HepG2 (cell line): ENCODE results near the gene KDM1B. TPM values are rescaled to one million over a fixed set of nuclear protein-coding genes. Genes with fewer than 3 reads are reported as not detected.

ENCODE experiments used
- CENPX ChIP-seq: sonication (generic); formaldehyde crosslinking; IDR thresholded peaks from 2 replicates; pipeline ENCODE4 v1.9.0; 2021; ENCODE audit warnings: mild to moderate bottlenecking, missing genetic modification reagents, moderate library complexity
- ELF3 ChIP-seq: IDR thresholded peaks from 2 replicates; pipeline ENCODE4 v1.6.1; 2016; ENCODE audit warnings: missing genetic modification reagents, missing compliant biosample characterization
- HDAC2 ChIP-seq: sonication (generic); formaldehyde crosslinking; IDR thresholded peaks from 2 replicates; pipeline ENCODE4 v1.4.0; 2020; ENCODE audit warnings: missing genetic modification reagents
- HOXA3 ChIP-seq: sonication (generic); formaldehyde crosslinking; IDR thresholded peaks from 2 replicates; pipeline ENCODE4 v1.5.0; 2020; ENCODE audit warnings: missing genetic modification reagents
- KLF16 ChIP-seq, 2 experiments: sonication (generic) in 1 of 2; formaldehyde crosslinking in 1 of 2; IDR thresholded peaks; 2 replicates each; pipeline versions ENCODE4 v1.6.1 to v1.8.0; 2016 to 2023; ENCODE audit warnings: missing genetic modification reagents in 2 of 2, missing compliant biosample characterization in 1 of 2
- NR2C2 ChIP-seq: sonication (generic); formaldehyde crosslinking; IDR thresholded peaks from 2 replicates; pipeline ENCODE4 v1.4.0; 2020; ENCODE audit warnings: missing genetic modification reagents, mild to moderate bottlenecking, moderate library complexity, borderline replicate concordance
- RARA ChIP-seq: IDR thresholded peaks from 2 replicates; pipeline ENCODE4 v1.6.1; 2016; ENCODE audit warnings: missing genetic modification reagents, missing compliant biosample characterization
- RELA ChIP-seq: sonication (generic); formaldehyde crosslinking; IDR thresholded peaks from 2 replicates; pipeline ENCODE4 v1.4.0; 2020; ENCODE audit warnings: missing genetic modification reagents
- STAG1 ChIP-seq: sonication (generic); formaldehyde crosslinking; IDR thresholded peaks from 2 replicates; pipeline ENCODE4 v1.4.0; 2020; ENCODE audit warnings: missing genetic modification reagents
- SYNCRIP ChIP-seq: fragments of 200-400 bp; formaldehyde crosslinking; IDR thresholded peaks from 2 replicates; pipeline ENCODE4 v1.6.1; 2018; ENCODE audit warnings: mild to moderate bottlenecking, low read depth, low read length; ENCODE audit not compliant: insufficient read depth
- TMF1 ChIP-seq: sonication (generic); formaldehyde crosslinking; IDR thresholded peaks from 2 replicates; pipeline ENCODE4 v1.8.1; 2022; ENCODE audit warnings: low read depth, missing genetic modification reagents
- TOE1 ChIP-seq: sonication (generic); formaldehyde crosslinking; IDR thresholded peaks from 2 replicates; pipeline ENCODE4 v1.4.0; 2020; ENCODE audit warnings: mild to moderate bottlenecking, missing genetic modification reagents
- ZNF138 ChIP-seq: sonication (generic); formaldehyde crosslinking; IDR thresholded peaks from 2 replicates; pipeline ENCODE4 v1.5.0; 2020; ENCODE audit warnings: mild to moderate bottlenecking, low read depth, missing genetic modification reagents
- ZNF230 ChIP-seq: sonication (generic); formaldehyde crosslinking; IDR thresholded peaks from 2 replicates; pipeline ENCODE4 v1.4.0; 2020; ENCODE audit warnings: mild to moderate bottlenecking, missing genetic modification reagents
- ZNF264 ChIP-seq: sonication (generic); formaldehyde crosslinking; IDR thresholded peaks from 2 replicates; pipeline ENCODE4 v1.4.0; 2020; ENCODE audit warnings: missing genetic modification reagents
- ZNF329 ChIP-seq: sonication (generic); formaldehyde crosslinking; IDR thresholded peaks from 2 replicates; pipeline ENCODE4 v1.9.0; 2021; ENCODE audit warnings: low read depth, mild to moderate bottlenecking, missing genetic modification reagents
- ZNF550 ChIP-seq: sonication (generic); formaldehyde crosslinking; IDR thresholded peaks from 2 replicates; pipeline ENCODE4 v1.4.0; 2020; ENCODE audit warnings: mild to moderate bottlenecking, missing genetic modification reagents, borderline replicate concordance
- ZNF552 ChIP-seq: sonication (generic); formaldehyde crosslinking; IDR thresholded peaks from 2 replicates; pipeline ENCODE4 v1.9.0; 2022; ENCODE audit warnings: missing genetic modification reagents, mild to moderate bottlenecking, borderline replicate concordance
- ZNF616 ChIP-seq: sonication (generic); formaldehyde crosslinking; IDR thresholded peaks from 2 replicates; pipeline ENCODE4 v1.5.0; 2020; ENCODE audit warnings: low read depth, mild to moderate bottlenecking, missing genetic modification reagents
- ZNF782 ChIP-seq: sonication (generic); formaldehyde crosslinking; IDR thresholded peaks from 2 replicates; pipeline ENCODE4 v1.4.0; 2020; ENCODE audit warnings: missing genetic modification reagents, mild to moderate bottlenecking, borderline replicate concordance
- ZSCAN29 ChIP-seq: sonication (generic); formaldehyde crosslinking; conservative IDR thresholded peaks from 2 replicates; pipeline ENCODE4 v1.4.0; 2020; ENCODE audit warnings: mild to moderate bottlenecking, missing genetic modification reagents
- polyA plus RNA-seq, 8 experiments: library from polyadenylated mRNA; depleted of rRNA in 3 of 8; stranded (reverse) in 7 of 8; unstranded in 1 of 8; fragments of >200 nt; fragmentation: Illumina TruSeq in 4 of 8; extraction: Trizol in 4 of 8; gene quantifications; 2 replicates each; pipeline versions ENCODE4 v1.2.1 to v1.2.3, GENCODE V29; 2011 to 2016; ENCODE audit warnings: low read depth in 4 of 8, missing spikeins in 1 of 8, mixed read lengths in 1 of 8; ENCODE audit not compliant: insufficient read depth in 1 of 8
- total RNA-seq, 5 experiments: library from RNA; depleted of rRNA; stranded (reverse); fragments of >200 nt; fragmentation: Illumina TruSeq; extraction: Trizol; gene quantifications; 2 replicates each; pipeline ENCODE4 v1.2.3, GENCODE V29; 2016; ENCODE audit warnings: low read depth in 1 of 5
- TF ChIP-seq, protein P1 (sequence below): sonication (generic); formaldehyde crosslinking; IDR thresholded peaks from 2 replicates; pipeline ENCODE4 v1.5.0; 2020; ENCODE audit warnings: missing genetic modification reagents, mild to moderate bottlenecking, borderline replicate concordance
- TF ChIP-seq, protein P2 (sequence below): sonication (generic); formaldehyde crosslinking; IDR thresholded peaks from 2 replicates; pipeline ENCODE4 v1.4.0; 2020; ENCODE audit warnings: missing genetic modification reagents
- TF ChIP-seq, protein P3 (sequence below): sonication (generic); formaldehyde crosslinking; IDR thresholded peaks from 2 replicates; pipeline ENCODE4 v1.5.0; 2020; ENCODE audit warnings: missing genetic modification reagents, mild to moderate bottlenecking, borderline replicate concordance

Gene KDM1B
- total and polyA plus RNA-seq, 2 of the 13 experiments (the other 11 are each of a cell fraction or from before 2014, with no cell fraction given) = 9.8 to 13.2 TPM

DNA sequence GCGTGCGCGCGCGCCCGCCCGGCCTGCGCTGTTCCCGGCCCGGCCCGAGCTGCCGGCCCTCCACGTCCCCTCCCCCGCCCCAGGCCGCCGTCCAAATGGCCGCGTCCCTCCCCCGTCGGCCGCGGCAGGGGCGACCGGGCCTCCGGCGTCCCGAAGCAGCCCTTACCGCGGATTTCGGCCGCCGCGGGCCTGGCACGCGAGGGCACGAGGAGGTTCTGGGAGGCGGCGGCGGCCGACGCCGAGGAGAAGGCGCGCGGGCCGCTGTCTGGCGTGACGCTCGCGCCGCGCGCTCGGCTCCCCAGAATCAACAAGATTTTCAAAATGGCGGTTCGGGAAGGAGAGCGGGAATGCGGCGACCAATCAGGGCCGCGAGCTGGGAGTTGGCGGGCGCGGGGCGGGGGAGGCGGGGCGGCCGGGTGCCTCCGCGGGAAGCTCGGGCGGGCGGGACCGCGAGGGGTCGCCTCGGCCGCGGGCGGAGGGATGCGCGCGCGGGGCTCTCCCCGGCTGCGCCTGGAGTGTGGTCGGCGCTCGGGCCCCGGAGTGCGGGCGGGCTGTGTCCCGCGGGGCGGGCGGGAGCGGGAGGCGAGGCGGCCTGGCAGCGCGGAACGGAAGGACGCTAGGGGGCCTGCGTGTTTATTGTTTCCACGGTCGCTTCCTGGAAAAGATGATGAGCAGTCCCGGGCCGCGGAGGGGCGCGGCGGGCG lies 109.1 kb downstream of the KDM1B start, which contains the start of gene DEK (continued):
- TF ChIP-seq, protein P1, sequence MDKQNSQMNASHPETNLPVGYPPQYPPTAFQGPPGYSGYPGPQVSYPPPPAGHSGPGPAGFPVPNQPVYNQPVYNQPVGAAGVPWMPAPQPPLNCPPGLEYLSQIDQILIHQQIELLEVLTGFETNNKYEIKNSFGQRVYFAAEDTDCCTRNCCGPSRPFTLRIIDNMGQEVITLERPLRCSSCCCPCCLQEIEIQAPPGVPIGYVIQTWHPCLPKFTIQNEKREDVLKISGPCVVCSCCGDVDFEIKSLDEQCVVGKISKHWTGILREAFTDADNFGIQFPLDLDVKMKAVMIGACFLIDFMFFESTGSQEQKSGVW (CRISPR knock-in tag) = no peak
- TF ChIP-seq HOXA3 (CRISPR knock-in tag) = peak; percentile 94
- TF ChIP-seq, protein P2, sequence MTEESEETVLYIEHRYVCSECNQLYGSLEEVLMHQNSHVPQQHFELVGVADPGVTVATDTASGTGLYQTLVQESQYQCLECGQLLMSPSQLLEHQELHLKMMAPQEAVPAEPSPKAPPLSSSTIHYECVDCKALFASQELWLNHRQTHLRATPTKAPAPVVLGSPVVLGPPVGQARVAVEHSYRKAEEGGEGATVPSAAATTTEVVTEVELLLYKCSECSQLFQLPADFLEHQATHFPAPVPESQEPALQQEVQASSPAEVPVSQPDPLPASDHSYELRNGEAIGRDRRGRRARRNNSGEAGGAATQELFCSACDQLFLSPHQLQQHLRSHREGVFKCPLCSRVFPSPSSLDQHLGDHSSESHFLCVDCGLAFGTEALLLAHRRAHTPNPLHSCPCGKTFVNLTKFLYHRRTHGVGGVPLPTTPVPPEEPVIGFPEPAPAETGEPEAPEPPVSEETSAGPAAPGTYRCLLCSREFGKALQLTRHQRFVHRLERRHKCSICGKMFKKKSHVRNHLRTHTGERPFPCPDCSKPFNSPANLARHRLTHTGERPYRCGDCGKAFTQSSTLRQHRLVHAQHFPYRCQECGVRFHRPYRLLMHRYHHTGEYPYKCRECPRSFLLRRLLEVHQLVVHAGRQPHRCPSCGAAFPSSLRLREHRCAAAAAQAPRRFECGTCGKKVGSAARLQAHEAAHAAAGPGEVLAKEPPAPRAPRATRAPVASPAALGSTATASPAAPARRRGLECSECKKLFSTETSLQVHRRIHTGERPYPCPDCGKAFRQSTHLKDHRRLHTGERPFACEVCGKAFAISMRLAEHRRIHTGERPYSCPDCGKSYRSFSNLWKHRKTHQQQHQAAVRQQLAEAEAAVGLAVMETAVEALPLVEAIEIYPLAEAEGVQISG = no peak; the same call in 1 of the 2 replicates
- TF ChIP-seq ZNF616 (CRISPR knock-in tag) = peak; percentile 70
- TF ChIP-seq ZNF138 (CRISPR knock-in tag) = no peak; the same call in 1 of the 2 replicates
- TF ChIP-seq ZNF264 (CRISPR knock-in tag) = no peak
- TF ChIP-seq ZNF550 (CRISPR knock-in tag) = no peak
- TF ChIP-seq RARA (CRISPR knock-in tag) = 0 out of 2 replicates have a peak, but pooled peaks have one; percentile 4
- 0 out of 2 replicates have a peak, but pooled peaks have one; percentile 8 for TF ChIP-seq NR2C2 (CRISPR knock-in tag)
- TF ChIP-seq KLF16 (CRISPR knock-in tag; IDR thresholded peaks at IDR 0.05) = peak in 1 of 2 experiments; percentile 59; a peak in 2 of 4 replicates
- TF ChIP-seq SYNCRIP = no peak
- TF ChIP-seq ZNF329 = peak; percentile 57; the same call in 1 of the 2 replicates
- peak; percentile 81; the same call in 1 of the 2 replicates for TF ChIP-seq TMF1 (CRISPR knock-in tag)
- TF ChIP-seq HDAC2 (CRISPR knock-in tag) = peak; percentile 63
- no peak; the same call in 1 of the 2 replicates for TF ChIP-seq RELA (CRISPR knock-in tag)
- TF ChIP-seq ELF3 (CRISPR knock-in tag) = no peak; the same call in 1 of the 2 replicates
- no peak for TF ChIP-seq ZNF552 (CRISPR knock-in tag)
- no peak for TF ChIP-seq CENPX (CRISPR knock-in tag)
- TF ChIP-seq ZNF230 (CRISPR knock-in tag) = 0 out of 2 replicates have a peak, but pooled peaks have one; percentile 13
- peak; percentile 52 for TF ChIP-seq STAG1
- no peak for TF ChIP-seq ZSCAN29 (CRISPR knock-in tag)
- TF ChIP-seq, protein P3, sequence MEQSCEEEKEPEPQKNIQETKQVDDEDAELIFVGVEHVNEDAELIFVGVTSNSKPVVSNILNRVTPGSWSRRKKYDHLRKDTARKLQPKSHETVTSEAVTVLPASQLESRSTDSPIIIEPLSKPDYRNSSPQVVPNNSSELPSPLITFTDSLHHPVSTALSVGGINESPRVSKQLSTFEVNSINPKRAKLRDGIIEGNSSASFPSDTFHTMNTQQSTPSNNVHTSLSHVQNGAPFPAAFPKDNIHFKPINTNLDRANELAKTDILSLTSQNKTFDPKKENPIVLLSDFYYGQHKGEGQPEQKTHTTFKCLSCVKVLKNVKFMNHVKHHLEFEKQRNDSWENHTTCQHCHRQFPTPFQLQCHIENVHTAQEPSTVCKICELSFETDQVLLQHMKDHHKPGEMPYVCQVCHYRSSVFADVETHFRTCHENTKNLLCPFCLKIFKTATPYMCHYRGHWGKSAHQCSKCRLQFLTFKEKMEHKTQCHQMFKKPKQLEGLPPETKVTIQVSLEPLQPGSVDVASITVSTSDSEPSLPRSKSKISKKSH (CRISPR knock-in tag) = peak; percentile 45; the same call in 1 of the 2 replicates
- TF ChIP-seq TOE1 (CRISPR knock-in tag) = peak; percentile 26; the same call in 1 of the 2 replicates
- TF ChIP-seq ZNF782 = no peak
